GM12873 (cell line): Measurements from ENCODE around the gene FGF12.

Experiments
- CTCF ChIP-seq: IDR thresholded peaks from 2 replicates; pipeline ENCODE4 v1.5.1; 2012; ENCODE audit warnings: low read depth, mild to moderate bottlenecking, moderate library complexity, low read length, control low read depth; ENCODE audit not compliant: insufficient read depth; ENCODE audit errors: missing control alignments

FGF12 gene

GRCh38 chr3:192408647-192409200 lies 318.6 kb downstream of the FGF12 start:
- no peak for TF ChIP-seq CTCF

GRCh38 chr3:192408007-192408646 lies 319.2 kb downstream of the FGF12 start:
- TF ChIP-seq CTCF = no peak

- TF ChIP-seq CTCF = no peak
These were observed 327.6 kb downstream of the FGF12 start for GRCh38 chr3:192399767-192400166.

GRCh38 chr3:192397012-192397411 lies 330.3 kb downstream of the FGF12 start:
- no peak for TF ChIP-seq CTCF

GRCh38 chr3:192395506-192395905 lies 331.8 kb downstream of the FGF12 start:
- TF ChIP-seq CTCF = no peak

GRCh38 chr3:192392986-192393385 lies 334.4 kb downstream of the FGF12 start:
- no peak for TF ChIP-seq CTCF

- TF ChIP-seq CTCF = no peak
These were observed 344.5 kb downstream of the FGF12 start for GRCh38 chr3:192382861-192383260.
